HL-60 (cell line): ENCODE results near the gene PRADC1.

Source experiments
- SPI1 ChIP-seq: IDR thresholded peaks from 2 replicates; pipeline ENCODE4 v1.6.1; 2012; ENCODE audit warnings: low read depth, mild to moderate bottlenecking, borderline replicate concordance
- TF ChIP-seq, protein P1 (sequence below): IDR thresholded peaks from one replicate; pipeline ENCODE4 v1.5.1; 2011; ENCODE audit warnings: low read length, control low read depth, inconsistent platforms; ENCODE audit not compliant: insufficient read depth
- TF ChIP-seq, protein P2 (sequence below): IDR thresholded peaks from 2 replicates; pipeline ENCODE4 v1.6.1; 2012; ENCODE audit warnings: low read depth; ENCODE audit not compliant: insufficient replicate concordance

DNA sequence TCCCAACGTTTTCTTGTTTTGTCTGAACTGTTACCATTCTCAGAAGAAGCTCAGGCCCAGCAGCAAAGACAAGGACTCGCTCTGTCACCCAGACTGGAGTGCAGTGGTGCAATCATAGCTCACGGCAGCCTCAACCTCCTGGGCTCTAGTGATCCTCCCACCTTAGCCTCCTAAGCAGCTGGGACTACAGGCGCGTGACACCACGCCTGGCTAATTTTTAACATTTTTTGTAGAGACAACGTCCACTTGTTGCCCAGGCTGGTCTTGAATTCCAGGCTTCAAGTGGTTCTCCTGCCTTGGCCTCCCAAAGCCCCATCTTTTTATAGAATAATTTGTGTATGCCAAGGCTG, 21.0 kb downstream of the PRADC1 start:
- TF ChIP-seq, protein P1, sequence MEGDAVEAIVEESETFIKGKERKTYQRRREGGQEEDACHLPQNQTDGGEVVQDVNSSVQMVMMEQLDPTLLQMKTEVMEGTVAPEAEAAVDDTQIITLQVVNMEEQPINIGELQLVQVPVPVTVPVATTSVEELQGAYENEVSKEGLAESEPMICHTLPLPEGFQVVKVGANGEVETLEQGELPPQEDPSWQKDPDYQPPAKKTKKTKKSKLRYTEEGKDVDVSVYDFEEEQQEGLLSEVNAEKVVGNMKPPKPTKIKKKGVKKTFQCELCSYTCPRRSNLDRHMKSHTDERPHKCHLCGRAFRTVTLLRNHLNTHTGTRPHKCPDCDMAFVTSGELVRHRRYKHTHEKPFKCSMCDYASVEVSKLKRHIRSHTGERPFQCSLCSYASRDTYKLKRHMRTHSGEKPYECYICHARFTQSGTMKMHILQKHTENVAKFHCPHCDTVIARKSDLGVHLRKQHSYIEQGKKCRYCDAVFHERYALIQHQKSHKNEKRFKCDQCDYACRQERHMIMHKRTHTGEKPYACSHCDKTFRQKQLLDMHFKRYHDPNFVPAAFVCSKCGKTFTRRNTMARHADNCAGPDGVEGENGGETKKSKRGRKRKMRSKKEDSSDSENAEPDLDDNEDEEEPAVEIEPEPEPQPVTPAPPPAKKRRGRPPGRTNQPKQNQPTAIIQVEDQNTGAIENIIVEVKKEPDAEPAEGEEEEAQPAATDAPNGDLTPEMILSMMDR = no peak
- TF ChIP-seq, protein P2, sequence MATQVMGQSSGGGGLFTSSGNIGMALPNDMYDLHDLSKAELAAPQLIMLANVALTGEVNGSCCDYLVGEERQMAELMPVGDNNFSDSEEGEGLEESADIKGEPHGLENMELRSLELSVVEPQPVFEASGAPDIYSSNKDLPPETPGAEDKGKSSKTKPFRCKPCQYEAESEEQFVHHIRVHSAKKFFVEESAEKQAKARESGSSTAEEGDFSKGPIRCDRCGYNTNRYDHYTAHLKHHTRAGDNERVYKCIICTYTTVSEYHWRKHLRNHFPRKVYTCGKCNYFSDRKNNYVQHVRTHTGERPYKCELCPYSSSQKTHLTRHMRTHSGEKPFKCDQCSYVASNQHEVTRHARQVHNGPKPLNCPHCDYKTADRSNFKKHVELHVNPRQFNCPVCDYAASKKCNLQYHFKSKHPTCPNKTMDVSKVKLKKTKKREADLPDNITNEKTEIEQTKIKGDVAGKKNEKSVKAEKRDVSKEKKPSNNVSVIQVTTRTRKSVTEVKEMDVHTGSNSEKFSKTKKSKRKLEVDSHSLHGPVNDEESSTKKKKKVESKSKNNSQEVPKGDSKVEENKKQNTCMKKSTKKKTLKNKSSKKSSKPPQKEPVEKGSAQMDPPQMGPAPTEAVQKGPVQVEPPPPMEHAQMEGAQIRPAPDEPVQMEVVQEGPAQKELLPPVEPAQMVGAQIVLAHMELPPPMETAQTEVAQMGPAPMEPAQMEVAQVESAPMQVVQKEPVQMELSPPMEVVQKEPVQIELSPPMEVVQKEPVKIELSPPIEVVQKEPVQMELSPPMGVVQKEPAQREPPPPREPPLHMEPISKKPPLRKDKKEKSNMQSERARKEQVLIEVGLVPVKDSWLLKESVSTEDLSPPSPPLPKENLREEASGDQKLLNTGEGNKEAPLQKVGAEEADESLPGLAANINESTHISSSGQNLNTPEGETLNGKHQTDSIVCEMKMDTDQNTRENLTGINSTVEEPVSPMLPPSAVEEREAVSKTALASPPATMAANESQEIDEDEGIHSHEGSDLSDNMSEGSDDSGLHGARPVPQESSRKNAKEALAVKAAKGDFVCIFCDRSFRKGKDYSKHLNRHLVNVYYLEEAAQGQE = no peak
- no peak for TF ChIP-seq SPI1
